ENCODE results near the gene SORCS2.

DNA sequence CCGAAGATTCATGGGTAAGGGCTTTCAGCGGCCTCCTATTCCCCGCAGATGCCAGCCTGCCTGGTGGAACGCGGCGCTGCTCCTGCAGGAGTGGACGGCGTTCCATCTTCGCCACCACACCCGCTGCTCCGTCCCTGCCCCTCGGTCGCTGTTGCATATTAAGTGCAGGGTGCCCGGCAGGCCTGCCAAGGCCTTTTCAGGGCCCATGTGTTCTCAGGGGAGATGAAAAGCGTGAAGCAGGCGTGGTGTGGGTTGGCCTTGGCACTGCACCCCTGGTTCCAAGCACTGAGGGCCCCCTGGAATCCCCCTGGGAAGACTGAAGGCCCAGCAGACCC, 52.0 kb downstream of the SORCS2 start:
- no peak for TF ChIP-seq POLR2A (IDR thresholded peaks at IDR 0.05)
- TF ChIP-seq, protein P1, sequence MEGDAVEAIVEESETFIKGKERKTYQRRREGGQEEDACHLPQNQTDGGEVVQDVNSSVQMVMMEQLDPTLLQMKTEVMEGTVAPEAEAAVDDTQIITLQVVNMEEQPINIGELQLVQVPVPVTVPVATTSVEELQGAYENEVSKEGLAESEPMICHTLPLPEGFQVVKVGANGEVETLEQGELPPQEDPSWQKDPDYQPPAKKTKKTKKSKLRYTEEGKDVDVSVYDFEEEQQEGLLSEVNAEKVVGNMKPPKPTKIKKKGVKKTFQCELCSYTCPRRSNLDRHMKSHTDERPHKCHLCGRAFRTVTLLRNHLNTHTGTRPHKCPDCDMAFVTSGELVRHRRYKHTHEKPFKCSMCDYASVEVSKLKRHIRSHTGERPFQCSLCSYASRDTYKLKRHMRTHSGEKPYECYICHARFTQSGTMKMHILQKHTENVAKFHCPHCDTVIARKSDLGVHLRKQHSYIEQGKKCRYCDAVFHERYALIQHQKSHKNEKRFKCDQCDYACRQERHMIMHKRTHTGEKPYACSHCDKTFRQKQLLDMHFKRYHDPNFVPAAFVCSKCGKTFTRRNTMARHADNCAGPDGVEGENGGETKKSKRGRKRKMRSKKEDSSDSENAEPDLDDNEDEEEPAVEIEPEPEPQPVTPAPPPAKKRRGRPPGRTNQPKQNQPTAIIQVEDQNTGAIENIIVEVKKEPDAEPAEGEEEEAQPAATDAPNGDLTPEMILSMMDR (IDR thresholded peaks at IDR 0.05): no peak

All from esophagus squamous epithelium (tissue), 4 donors.